GM21529 (cell line): ENCODE data around the gene NETO1.

ENCODE experiments used
- ATAC-seq: cut with Tn5 transposase; IDR thresholded peaks from one replicate; pipeline ENCODE4 v1.9.1; 2021; ENCODE audit not compliant: unreplicated experiment

The NETO1 gene

DNA sequence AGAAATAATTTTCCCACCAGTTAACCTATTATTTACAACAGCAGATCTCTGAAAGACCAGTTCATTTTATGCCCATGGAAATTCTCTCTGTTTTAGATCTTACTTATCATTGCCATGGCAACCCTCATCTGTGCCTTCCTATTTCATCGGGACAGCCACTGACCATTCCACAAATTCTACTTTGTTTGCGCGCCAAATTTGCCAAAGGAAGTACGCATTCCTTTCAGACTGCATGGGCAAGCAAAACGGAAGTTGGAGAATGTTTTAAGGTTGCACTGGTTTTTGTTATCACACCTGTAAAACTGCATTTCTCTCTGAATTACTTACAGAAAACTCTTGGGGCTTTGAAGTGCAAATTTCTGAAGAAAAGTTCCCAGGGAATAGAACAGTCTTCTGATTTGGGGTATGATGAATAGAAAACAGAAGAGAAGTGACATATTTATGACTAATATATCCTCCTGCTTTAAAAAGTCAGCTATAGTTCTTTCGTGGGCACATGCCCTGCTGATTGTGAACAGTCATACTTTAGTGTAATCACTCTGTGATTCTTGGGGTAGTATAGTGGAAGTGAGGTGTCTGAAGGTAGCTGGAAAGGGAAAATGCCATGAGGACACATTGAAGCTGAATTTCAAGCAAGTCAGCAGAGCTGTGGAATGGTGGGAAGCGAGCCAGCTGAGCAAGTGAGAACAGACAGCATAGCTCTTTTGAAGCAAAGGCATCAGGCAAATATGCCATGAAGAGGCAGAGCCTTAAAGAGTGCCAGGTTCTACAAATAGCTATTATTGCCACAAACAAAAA lies 20.9 kb downstream of the NETO1 start:
- no peak for ATAC-seq

DNA sequence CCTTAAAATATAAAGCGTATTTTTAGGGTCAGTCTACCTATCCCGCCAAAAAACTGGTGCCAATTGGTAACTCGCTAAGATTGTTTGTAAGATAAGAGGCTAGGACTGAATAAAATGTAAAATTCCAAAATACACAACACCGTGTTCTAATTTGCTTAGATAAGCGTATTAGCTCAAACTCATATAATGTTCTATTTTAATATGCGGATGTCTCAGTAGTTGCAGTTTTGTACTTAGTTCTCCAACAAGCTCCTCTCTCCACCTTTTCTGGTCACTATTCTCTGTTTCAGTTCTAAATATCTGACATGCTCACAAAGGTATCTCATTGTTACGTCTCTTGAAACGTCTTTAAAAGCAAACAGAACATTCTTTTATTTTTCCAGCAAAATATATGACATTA lies 24.0 kb downstream of the NETO1 start:
- no peak for ATAC-seq

DNA sequence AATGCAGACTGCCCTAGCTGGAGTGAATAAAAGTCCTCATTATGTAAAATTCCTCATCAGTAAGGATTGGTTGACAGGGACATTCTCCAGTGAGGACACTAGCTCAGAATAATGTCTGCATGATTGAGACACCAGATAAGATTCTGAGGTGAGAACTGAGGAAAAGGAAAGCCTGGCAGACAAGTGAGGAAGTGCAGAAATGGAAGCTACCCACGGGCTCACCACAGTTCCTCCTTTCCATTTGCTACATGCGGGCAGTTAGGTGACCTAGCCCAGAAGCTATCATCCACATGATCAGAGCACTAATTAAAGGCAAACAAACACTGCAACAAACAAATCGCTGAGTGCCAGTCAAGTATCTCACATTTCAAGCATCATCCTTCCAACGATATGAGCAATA lies 27.7 kb downstream of the NETO1 start:
- no peak for ATAC-seq

DNA sequence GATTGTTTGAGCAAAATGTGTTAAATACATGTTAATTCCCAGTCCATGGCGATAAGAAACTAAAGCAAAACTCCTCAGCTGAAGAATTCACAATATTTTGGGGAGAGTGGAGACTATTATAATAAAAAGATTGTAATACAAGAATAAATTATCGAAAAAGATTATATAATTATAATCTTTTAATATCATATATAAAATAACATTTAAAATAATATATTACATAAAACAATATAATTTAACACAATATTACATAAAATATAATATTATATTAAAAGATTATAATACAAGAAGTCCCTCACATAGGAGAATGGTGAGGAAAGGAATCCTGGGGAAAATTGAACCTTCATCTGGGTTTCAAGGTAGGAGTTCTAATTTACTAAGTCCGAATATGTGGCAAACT lies 33.1 kb downstream of the NETO1 start:
- ATAC-seq, result no peak

DNA sequence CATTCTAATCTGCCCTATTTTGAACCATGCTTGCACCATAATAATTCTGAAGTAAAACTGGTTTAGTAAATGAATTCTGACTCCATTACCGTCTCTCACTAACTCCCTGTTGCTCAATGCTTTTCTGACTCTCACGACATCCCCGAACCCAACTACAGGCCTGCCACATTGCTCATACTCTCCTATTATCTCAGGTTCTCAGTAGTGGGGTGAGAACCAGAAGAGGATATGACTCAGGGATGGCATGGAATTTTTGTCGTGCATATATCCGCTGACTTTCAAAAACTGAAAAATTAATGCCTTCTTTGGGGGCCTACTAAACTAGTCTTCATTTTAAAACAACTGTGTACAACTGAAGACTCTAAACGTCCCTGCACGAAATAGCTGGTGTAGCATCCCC lies 34.3 kb downstream of the NETO1 start:
- no peak for ATAC-seq

DNA sequence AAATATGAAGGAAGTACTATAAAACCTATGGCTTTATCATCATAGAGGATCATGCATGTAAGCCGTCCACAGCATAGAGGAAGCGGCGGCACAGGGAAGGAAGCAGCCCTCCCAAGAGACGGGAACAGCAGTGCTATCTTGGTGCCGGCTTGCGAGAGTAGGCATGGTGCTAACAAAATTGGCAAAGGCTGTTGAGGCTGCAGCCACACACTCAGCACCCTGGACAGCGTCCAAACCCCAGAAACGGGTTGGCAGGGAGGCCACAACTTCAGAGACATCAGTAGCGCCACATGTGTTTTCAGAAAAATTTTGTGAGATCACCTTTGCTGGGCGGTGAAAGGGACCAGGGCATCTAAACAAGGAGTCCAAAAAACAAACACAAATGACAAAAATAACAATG lies 37.7 kb downstream of the NETO1 start:
- no peak for ATAC-seq

DNA sequence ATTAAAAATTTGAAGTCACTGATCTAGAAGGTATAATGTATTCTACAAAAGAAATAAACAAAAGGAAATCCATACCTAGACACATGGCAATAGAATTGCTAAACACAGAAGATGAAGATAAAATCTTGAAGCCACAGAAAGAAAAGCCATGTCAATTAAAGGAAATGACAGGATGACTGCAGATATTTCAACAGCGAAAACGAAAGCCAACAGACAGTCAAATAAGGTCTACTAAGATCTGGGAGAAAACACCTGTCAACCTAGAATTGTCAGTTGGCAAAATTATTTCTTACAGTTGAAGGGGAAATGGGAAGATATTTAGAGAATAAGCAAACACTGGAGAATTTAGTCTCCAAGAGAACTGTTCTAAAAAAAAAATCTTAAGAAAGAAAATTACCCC lies 39.2 kb downstream of the NETO1 start:
- ATAC-seq, result no peak

DNA sequence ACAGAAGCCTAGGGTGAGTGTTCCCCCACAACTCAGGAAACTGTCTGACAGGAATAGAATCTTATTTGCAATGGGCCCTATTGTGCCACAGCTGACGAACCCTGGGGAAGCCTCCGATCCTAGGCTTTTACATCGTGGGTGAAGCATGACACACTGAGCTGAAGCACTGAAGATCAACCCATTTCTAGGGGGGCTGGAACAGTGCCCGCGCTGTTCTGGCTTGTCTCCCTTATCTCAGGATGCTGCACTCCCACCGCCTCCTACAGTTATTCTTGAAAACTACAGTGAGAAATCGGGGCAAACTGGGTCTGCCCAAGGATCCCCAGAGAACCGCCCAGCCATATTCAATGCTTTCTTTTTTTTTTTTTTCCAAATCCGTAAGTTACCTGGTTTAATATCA lies 41.1 kb downstream of the NETO1 start:
- no peak for ATAC-seq

DNA sequence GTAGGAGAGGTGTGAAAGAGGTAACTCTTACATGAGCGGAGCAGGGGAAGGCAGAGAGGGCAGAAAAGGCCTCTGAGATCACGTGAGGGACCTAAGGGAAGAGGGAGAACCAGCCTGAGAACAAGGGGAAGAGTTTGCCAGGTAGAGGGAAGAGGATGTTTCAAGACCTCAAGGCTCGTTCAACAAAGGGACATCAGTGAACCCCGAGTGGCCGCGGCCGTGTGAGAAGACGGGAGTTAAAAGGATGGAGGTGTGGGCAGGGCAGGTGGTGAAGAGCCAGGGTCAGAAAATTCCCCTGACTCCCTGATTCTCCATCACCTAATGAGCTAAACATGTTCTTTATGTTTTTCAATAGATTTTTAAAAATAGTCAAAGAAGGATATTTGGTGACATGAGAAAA lies 44.4 kb downstream of the NETO1 start:
- no peak for ATAC-seq

DNA sequence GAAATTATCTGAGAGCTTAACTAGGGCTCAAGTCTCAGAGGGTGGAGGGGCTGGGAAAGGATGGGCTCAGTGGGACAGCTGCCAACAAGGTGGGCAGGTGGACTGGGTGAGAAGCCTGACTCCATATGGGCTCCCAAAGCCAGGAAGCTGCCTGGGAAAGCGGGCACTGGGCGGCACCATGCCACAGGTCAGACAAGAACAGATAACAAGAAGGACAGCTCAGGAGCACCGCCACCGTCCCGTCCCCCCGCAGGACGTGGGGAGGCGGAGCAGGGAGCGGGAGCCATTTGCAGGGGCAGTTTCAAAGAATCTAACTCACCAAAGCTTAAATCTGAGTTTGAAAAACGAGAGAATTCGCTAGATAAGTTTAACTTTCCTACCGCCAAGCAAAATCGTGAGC lies 45.6 kb downstream of the NETO1 start:
- ATAC-seq, result no peak

DNA sequence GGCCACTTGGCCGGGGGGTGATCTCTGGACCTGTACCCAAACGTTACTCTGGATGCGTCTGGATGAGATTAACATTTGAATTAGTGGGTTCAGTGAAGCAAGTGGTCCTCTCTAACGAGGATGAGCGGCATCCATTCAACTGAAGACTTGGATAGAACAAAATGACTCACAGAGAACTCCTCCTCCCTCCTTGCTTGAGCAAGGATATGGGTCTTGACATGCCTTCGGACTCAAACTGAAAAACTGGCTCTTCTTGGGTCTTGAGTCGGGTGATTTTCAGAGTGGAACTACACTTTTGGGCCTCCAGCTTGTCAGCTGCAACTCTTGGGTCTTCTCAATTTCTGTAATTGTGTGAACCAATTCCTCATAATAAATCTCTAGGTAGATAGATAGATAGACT lies 47.2 kb downstream of the NETO1 start:
- no peak for ATAC-seq

DNA sequence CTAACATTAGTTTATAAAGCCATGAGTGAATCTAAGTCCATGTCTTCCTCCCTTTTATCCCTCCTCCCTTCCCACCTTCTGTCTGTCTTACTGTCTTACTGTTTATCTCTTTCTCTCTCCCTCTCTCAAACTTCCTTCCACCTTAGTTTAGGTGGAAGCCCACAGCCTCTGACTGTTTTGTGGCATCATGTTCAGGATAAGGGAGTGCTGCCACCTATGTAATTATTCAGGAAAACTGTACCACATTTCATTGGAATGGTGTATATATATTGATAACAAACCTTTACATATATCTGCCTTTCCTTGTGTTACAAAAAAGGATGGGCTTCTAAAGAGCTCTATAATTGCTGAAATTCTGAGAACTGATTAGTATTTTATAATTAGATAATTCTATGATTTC lies 48.7 kb downstream of the NETO1 start:
- no peak for ATAC-seq

DNA sequence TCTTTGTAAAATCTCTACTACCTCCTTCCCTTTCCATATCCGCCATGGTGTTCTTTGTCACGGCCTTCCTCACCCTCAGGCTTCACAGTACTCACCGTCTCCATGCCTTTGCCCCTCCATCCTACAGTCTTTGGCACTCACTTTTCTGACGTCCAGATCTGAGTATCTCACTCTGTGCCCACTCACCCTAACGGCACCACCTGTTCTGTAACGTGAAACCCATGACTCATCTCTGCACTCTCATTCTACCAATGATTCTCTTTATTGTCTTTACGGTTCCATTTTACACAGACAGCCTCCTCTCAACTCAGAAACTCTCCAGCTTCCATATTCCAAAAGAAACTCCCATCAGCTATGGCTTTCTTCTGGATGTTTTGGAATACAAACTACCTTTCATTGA lies 56.7 kb downstream of the NETO1 start:
- ATAC-seq, result no peak

DNA sequence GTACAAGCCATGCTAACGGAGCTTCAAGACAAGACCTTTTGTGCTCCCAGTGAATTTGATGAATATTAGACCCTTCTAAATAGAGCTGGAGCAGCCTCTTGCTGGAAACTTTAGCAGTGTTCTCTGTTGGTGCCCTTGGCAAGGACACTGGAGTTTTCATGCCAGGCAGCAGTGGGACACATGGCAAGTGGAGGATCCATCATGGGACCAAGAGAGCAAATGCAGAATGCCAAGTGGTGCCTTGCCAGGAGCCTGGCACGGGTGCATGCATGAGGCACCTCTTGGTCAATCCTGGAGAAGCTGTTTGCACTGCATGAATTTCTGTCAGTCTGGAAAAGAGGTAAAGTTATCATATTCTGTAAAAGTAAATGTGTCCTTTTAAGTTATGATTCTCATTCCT lies 59.1 kb downstream of the NETO1 start:
- no peak for ATAC-seq

DNA sequence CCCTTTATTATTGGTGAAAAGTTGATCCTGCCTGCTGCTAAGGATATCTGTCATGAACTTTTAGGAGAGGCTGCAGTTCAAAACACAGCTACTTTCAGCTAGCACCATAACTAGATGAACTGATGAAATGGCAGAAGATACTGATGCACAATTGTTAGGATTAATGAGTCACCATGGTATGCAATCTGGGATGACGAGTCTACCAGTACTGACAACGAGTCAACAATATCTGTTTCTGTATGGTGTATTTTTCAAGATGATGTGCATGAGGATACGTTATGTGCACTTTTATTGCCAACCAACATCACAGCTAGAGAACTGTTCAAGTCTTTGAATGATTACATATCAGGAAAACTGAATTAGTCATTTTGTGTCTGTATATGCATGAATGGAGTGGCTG lies 68.7 kb downstream of the NETO1 start:
- no peak for ATAC-seq

DNA sequence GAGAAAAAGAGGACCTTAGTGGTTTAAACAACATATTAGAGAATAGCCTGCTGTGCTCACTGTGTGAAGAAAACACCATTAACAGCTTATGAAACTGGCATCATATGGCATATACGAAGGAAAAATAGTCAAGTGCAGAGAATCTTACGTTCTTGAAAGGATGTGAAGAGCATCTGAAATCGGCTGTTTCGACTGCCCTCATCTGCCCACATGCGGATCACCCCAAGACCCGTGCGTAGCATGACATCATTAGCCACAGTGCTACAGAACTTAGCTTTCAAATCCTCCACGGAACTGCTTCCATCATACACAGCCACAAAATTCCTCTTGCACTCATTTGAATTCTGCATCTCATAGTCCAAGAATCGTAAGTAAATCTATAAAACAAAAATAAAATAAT lies 84.3 kb downstream of the NETO1 start:
- no peak for ATAC-seq

DNA sequence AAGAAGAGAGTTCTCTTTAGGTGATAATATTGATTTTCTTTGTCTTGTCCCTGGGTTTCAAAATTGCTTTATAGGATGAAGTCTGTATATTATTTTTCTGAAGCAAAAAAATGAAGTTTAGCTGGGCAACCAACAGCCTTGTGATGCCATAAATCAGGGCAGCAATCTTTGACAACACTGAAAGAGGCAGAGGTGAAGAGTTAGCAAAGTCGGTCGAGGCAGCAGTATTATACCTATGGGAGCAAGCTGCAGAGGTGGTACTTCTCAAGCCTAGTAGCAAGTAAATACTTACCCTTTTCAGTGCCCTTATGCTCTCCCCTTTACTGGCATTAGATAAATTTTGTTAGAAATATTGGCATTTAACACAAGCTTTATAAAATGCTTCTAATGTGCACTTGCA lies 92.9 kb downstream of the NETO1 start:
- no peak for ATAC-seq

DNA sequence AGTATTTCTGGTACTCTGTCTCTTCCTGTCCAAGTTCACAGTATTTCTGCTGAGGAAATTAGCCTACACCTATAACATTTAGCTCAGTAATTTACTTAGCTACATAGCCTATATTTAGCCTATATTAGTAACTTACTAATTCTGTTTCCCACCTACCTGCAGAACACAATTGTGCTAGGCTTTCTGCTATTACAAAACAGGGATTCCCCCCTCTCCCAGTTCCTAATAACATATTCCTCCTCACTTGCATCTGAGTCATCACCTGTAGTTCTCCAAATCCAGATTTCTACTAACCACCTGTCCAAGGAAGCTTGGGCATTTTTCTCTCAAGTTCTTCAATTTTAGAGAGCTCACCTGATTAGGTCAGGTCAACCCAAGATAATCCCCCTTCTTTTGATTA lies 94.9 kb downstream of the NETO1 start:
- no peak for ATAC-seq

DNA sequence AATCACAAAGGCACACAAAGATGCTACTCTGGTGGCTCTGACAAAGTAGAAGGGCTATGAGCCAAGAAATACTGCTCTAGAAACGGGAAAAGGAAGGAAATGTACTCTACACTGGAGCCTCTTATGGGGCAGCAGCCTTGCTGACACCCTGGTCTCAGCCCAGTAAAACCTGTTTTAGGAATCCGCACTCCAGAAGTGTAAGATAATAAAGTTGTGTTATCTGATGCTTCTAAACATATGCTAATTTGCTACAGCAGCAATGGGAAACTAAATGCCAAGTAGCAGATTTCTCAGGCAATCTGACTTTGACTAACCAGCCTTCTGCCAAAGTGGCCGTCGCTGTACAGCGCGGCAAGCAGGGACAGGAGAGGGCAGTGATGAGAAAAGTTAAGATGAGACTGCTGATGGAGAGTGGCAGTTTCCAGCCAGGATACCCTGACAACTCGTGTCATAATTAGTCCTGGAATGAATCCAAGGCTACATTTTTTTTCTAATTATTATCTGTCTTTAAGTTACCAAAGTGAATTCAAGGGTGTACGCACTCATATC lies 99.0 kb downstream of the NETO1 start:
- no peak for ATAC-seq

DNA sequence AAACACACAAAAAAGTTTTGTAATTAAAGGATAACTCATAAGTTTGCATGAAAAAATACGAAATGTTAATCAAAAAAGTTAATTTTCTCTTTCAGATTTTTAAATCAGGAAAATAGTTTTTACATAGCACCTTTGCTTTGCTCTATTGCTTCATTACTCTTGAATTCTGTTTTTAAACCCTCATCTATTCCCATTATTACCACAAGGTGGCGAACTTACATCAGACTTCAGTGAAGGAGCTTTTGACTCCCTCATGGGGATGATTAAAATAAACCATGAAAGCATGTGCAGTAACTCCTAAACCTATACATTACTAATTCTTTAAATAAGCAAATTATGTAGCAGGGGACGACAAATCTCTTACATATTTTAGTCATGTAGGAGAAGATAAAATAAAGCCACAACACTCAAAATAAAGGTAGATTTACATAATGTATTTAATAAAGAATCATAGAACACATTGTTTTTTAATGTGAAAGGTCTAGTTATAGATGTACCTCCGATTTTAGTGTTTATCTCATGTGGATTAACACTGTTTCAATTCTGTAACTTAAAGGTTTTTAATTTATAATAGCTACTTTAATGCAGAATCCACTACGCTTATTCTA lies 105.2 kb downstream of the NETO1 start:
- peak; percentile 85 for ATAC-seq

DNA sequence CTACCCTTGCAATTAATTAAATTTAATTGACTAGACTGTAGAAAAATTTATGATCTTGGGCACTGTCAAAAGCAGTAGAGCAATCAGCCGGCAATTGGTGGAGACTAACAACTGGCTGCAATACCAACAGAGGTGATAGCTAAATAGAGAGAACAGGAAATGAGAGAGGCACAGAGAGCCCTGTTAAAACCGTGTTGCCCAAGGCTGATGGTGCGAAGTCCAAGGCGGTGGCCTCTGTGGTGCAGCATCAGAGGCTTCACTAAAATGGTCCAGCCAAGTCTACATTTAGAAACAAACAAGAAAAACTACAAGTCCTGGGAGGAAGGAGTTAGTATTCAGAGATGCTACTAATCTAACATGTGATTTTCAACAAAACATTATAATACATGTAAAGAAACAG lies 115.6 kb downstream of the NETO1 start:
- ATAC-seq, result no peak

DNA sequence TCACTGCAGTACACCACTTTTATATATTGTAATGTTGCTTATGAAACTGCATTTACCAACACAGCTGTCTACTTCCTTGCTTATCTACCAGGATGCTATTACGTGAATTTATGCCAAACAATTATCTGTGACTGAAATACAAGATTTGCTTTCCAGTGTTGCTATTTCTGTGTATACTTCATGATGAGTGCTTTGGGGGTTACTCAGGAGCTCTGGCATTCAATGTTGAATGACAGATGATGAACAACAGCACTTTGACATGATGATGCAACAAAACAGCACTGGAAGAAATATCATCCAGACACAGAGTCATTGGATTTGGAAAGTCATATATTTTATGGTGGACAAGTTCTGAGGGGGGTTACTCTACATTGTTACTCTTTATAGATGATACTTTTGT lies 125.8 kb downstream of the NETO1 start:
- no peak for ATAC-seq

DNA sequence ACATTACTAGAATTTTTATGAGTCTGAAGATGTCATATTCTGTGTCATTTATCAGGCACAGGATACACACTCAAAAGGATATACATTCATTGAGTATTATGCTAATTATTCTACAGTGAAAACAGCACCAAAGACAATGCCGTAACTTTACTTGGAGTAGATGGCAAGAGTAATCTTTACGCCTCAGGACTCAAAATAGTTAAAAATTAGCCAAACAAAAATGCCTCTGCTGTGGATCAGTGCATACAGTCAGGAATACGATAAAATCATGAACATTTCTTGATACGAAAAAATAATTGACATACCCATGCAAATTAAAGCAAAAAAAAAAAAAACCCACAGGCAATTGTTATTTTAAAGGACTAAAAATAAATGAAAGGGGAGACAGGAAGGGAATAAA lies 129.7 kb downstream of the NETO1 start:
- ATAC-seq, result no peak
